BLaER1 treated with 17β-estradiol and CSF1 and Interleukin-3, amounts not matched to agents 10 nM and 100 nM (cell line): Measurements from ENCODE around the gene OR2T1.
A peak's percentile ranks its signal among the peaks of the same experiment; 100 is the strongest.
"Not testable (repeated sequence)": the region's sequence is repeated elsewhere in the genome, so short reads cannot be mapped to it uniquely, and the experiment has no call there.

Experiments used
- H3K27ac ChIP-seq, 11 experiments: shearing (Covaris generic); formaldehyde crosslinking; 2 replicates each; pipeline ENCODE4 v1.8.1; 2022
- H3K27me3 ChIP-seq, 11 experiments: shearing (Covaris generic); formaldehyde crosslinking; 2 replicates each; pipeline ENCODE4 v1.8.1; 2022
- H3K36me3 ChIP-seq, 11 experiments: shearing (Covaris generic); formaldehyde crosslinking; 2 replicates each; pipeline ENCODE4 v1.8.1; 2022
- H3K4me1 ChIP-seq, 10 experiments: shearing (Covaris generic); formaldehyde crosslinking; 2 replicates each; pipeline ENCODE4 v1.8.1; 2022
- H3K4me2 ChIP-seq, 11 experiments: shearing (Covaris generic); formaldehyde crosslinking; 2 replicates each; pipeline ENCODE4 v1.8.1; 2022
- H3K4me3 ChIP-seq, 10 experiments: shearing (Covaris generic); formaldehyde crosslinking; 2 replicates each; pipeline ENCODE4 v1.8.1; 2022
- H3K9ac ChIP-seq, 11 experiments: shearing (Covaris generic); formaldehyde crosslinking; 2 replicates each; pipeline ENCODE4 v1.8.1; 2022
- H3K9me3 ChIP-seq, 11 experiments: shearing (Covaris generic); formaldehyde crosslinking; replicated peaks in 1 of 11; 2 replicates each; pipeline ENCODE4 v1.8.1; 2022
- H4K20me1 ChIP-seq, 11 experiments: shearing (Covaris generic); formaldehyde crosslinking; 2 replicates each; pipeline ENCODE4 v1.8.1; 2022
- Cebpa-rat ChIP-seq, 11 experiments: shearing (Covaris generic); IDR thresholded peaks; 2 replicates each; pipeline ENCODE4 v1.8.1; 2022

The OR2T1 gene

DNA sequence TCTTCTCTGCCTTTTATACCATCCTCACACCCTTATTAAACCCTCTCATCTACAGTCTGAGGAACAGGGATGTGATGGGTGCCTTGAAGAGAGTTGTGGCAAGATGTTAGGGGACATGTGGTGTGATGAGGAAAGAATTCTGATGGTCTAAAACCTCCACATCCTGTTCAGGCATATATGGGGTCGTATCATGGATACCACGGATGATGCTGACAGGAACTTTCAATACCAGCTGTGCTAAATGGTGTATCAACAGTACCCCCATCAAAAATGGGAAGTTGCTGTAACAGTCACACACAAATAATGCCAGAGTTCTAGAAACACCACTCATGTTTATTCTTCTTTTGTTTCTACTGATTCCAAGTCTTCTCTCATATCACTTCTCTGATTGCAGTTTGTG lies 14.4 kb upstream of the OR2T1 start:
- Histone ChIP-seq H3K4me3 (no peak overlapping the region), H3K4me2 (peak overlapping the region in 5 of 11 experiments; percentile 4 to 57 (median 46); a peak in 8 of 22 replicates)
- TF ChIP-seq Cebpa-rat (IDR thresholded peaks at IDR 0.05) = peak in 1 of 11 experiments; percentile 23; a peak in 1 of 22 replicates

DNA sequence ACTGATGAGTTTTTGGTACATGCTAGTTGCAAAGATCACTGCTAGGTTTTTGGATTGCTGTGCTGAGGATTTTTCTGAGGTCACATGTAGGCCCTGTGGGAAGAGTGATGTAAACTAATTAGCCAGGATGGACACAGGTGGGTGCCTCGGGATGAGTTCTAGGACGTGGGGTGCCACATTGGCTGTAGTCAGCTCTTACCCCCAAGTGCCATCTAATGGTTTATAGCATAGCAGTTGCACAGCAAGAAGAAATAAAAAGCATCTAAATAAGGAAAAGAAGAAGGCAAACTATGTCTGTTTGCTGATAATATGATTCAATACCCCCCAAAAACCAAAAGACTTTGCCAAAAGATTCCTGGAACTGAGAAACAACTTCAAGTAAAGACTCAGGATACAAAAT lies 9.8 kb upstream of the OR2T1 start:
- no peaks in the 10 kb centered on the region for H3K27me3 ChIP-seq
- no peak overlapping the region for H3K9ac ChIP-seq
- H3K4me1 ChIP-seq = peaks cover 0 to 12% (median 3%) of the 10 kb centered on the region in 10 experiments; a peak in 9 of 20 replicates
- H4K20me1 ChIP-seq = no peaks in the 10 kb centered on the region
- no peaks in the 10 kb centered on the region for H3K36me3 ChIP-seq
- H3K4me3 ChIP-seq = no peak overlapping the region
- peaks cover 0 to 5% (median 0%) of the 10 kb centered on the region in 11 experiments; a peak in 2 of 22 replicates for H3K9me3 ChIP-seq
- TF ChIP-seq Cebpa-rat (IDR thresholded peaks at IDR 0.05) = no peak
- no peak overlapping the region for H3K4me2 ChIP-seq
- no peak overlapping the region for H3K27ac ChIP-seq

More for the DNA sequence above, 14.4 kb upstream of the OR2T1 start:
- no peaks in the 10 kb centered on the region for H3K36me3 ChIP-seq
- peak overlapping the region in 8 of 11 experiments; percentile 39 to 71 (median 64); a peak in 16 of 22 replicates for H3K27ac ChIP-seq
- H3K9ac ChIP-seq = peak overlapping the region in 2 of 11 experiments; percentile 4 to 50; a peak in 2 of 22 replicates
- peaks cover 0 to 8% (median 0%) of the 10 kb centered on the region in 11 experiments; a peak in 3 of 22 replicates for H3K9me3 ChIP-seq
- H4K20me1 ChIP-seq = no peaks in the 10 kb centered on the region
- peaks cover 0 to 15% (median 5%) of the 10 kb centered on the region in 10 experiments; a peak in 9 of 20 replicates for H3K4me1 ChIP-seq
- no peaks in the 10 kb centered on the region for H3K27me3 ChIP-seq

- H3K4me1 ChIP-seq = no peaks in the 10 kb centered on the region
- H3K9me3 ChIP-seq = peaks cover 0 to 14% (median 9%) of the 10 kb centered on the region in 11 experiments; a peak in 16 of 22 replicates
- H4K20me1 ChIP-seq = no peaks in the 10 kb centered on the region
- H3K4me2 ChIP-seq = no peak overlapping the region
- no peak overlapping the region for H3K4me3 ChIP-seq
- no peaks in the 10 kb centered on the region for H3K36me3 ChIP-seq
- no peak for TF ChIP-seq Cebpa-rat (IDR thresholded peaks at IDR 0.05)
- H3K27me3 ChIP-seq = no peaks in the 10 kb centered on the region
- H3K9ac ChIP-seq = no peak overlapping the region
- no peak overlapping the region for H3K27ac ChIP-seq
These were observed 1.2 kb downstream of the OR2T1 start for GRCh38 chr1:248404024-248404423.

DNA sequence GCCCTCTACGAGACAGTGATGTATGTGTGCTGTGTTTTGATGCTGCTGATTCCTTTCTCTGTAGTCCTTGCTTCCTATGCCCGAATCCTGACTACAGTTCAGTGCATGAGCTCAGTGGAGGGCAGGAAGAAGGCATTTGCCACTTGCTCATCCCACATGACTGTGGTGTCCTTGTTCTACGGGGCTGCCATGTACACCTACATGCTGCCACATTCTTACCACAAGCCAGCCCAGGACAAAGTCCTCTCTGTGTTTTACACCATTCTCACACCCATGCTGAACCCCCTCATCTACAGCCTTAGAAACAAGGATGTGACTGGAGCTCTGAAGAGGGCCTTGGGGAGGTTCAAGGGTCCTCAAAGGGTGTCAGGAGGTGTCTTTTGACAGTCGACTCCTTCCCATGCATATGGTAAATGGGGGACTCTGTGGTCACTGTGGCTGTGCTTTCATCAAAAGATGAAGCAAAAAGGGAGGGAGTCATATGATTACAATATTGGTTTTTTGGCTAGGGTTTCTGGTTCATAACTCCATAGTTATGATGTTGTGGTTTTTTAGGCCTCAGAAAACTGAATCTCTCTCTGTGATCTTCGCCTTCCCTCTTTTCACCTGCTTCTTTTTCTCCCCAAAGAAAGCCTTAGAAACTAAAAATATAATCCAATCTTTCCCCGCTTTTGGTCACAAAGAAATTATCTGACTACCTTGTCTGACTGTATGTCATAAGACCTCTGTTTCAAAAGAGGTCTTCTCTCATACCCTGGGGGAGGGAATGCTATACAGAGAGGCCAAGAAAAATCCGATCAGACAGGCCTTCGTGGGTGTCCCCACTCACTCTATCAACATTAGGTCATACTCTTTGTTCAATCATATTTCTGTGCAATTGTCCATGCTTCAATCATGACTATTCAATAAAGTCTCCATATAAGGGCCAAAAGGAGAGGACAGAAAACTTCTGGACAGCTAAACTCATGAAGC lies 4.2 kb downstream of the OR2T1 start:
- H4K20me1 ChIP-seq = no peaks in the 10 kb centered on the region
- TF ChIP-seq Cebpa-rat (IDR thresholded peaks at IDR 0.05) = no peak
- H3K27me3 ChIP-seq = no peaks in the 10 kb centered on the region
- H3K9me3 ChIP-seq = peaks cover 13 to 34% (median 27%) of the 10 kb centered on the region in 11 experiments; a peak in 20 of 22 replicates
- H3K4me1 ChIP-seq = no peaks in the 10 kb centered on the region
- H3K4me2 ChIP-seq = no peak overlapping the region
- H3K9ac ChIP-seq = no peak overlapping the region
- H3K27ac ChIP-seq = no peak overlapping the region
- no peaks in the 10 kb centered on the region for H3K36me3 ChIP-seq
- no peak overlapping the region for H3K4me3 ChIP-seq

DNA sequence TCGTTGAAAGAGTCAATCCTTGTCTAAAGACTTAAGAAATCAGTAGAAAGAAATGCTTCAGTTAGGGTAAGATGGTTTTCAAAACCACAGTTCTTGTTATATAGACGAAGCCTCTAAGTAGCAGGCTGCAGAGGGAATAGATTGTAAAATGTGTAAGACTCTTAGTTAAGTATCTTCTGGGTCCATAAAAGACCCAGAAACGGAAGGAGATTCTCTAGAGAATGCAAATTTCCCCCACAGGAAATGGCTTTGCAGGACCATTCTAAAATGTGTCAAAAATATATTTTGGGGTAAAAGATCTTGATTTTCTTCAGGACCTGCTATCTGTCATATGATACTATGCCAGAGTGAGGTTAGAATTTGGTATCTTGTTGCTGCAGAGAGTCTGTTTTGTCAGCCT lies 13.4 kb downstream of the OR2T1 start:
- Histone ChIP-seq H3K9me3 (peaks cover 34 to 50% (median 42%) of the 10 kb centered on the region in 11 experiments), H3K9ac (no peak overlapping the region)

DNA sequence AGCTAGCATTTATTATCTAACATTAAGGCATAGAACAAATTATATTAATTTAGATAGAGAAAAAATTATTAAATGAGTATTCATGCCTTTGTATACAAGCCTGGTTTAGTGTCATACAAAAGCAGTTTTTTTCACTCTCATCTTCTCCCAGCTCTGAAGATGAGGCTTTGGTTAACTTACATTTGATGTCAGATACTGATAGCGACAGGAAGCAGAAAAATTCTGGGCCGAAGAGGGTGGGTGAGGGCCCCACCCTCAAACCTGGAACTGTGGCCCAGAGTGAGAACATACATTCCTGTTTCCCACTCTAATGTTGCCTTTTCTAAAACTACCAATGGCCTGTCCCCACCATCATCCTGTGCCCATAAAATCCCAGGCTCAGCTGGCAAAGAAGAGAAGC lies 15.0 kb downstream of the OR2T1 start:
- H3K27me3 ChIP-seq = no peaks in the 10 kb centered on the region
- no peak for TF ChIP-seq Cebpa-rat (IDR thresholded peaks at IDR 0.05)
- no peaks in the 10 kb centered on the region for H3K36me3 ChIP-seq
- no peak overlapping the region for H3K4me2 ChIP-seq
- H3K27ac ChIP-seq = no peak overlapping the region
- no peak overlapping the region for H3K9ac ChIP-seq
- no peak overlapping the region for H3K4me3 ChIP-seq
- H4K20me1 ChIP-seq = no peaks in the 10 kb centered on the region
- H3K4me1 ChIP-seq = peaks cover 0 to 11% (median 8%) of the 10 kb centered on the region in 10 experiments; a peak in 12 of 20 replicates
- H3K9me3 ChIP-seq = peaks cover 37 to 54% (median 43%) of the 10 kb centered on the region in 11 experiments

More for the DNA sequence above, 13.4 kb downstream of the OR2T1 start:
- Histone ChIP-seq H3K4me3 (no peak overlapping the region), H3K27me3 (no peaks in the 10 kb centered on the region), H3K36me3 (no peaks in the 10 kb centered on the region), H3K4me2 (peak overlapping the region in 7 of 11 experiments; percentile 8 to 51 (median 39); a peak in 12 of 22 replicates), H3K27ac (no peak overlapping the region), H4K20me1 (no peaks in the 10 kb centered on the region), H3K4me1 (peaks cover 0 to 11% (median 8%) of the 10 kb centered on the region in 10 experiments; a peak in 12 of 20 replicates)
- TF ChIP-seq Cebpa-rat (IDR thresholded peaks at IDR 0.05) = no peak

- no peak overlapping the region for H3K9ac ChIP-seq
- peaks cover 49 to 67% (median 61%) of the 10 kb centered on the region in 11 experiments for H3K9me3 ChIP-seq
- H3K27me3 ChIP-seq = no peaks in the 10 kb centered on the region
- TF ChIP-seq Cebpa-rat (IDR thresholded peaks at IDR 0.05) = no peak
- H3K4me1 ChIP-seq = peaks cover 0 to 5% (median 3%) of the 10 kb centered on the region in 10 experiments; a peak in 12 of 20 replicates
- no peak overlapping the region for H3K4me2 ChIP-seq
- no peak overlapping the region for H3K4me3 ChIP-seq
- H3K36me3 ChIP-seq = no peaks in the 10 kb centered on the region
- H4K20me1 ChIP-seq = no peaks in the 10 kb centered on the region
- no peak overlapping the region for H3K27ac ChIP-seq
These were observed 18.5 kb downstream of the OR2T1 start for GRCh38 chr1:248421384-248421783.

- H4K20me1 ChIP-seq, H3K4me3 ChIP-seq, H3K27ac ChIP-seq, H3K36me3 ChIP-seq, H3K4me2 ChIP-seq, H3K27me3 ChIP-seq, H3K4me1 ChIP-seq, H3K9ac ChIP-seq: not testable (repeated sequence)
- H3K9me3 ChIP-seq = peaks cover 11 to 22% (median 15%) of the 10 kb centered on the region in 11 experiments
These were observed 24.8 kb downstream of the OR2T1 start for GRCh38 chr1:248427526-248428191.

DNA sequence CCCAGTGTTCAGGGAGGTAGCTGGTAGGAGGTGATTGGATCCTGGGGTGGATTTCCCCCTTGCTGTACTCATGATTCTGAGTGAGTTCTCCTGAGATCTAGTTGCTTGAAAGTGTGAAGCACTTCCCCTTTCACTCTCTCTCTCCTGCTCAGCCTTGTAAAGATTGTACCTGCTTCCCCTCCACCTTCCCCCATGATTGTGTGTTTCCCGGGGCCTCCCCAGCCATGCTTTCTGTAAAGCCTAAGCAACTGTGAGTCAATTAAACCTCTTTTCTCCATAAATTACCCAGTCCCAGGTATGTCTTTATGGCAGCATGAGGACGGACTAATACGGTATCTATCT lies 25.3 kb downstream of the OR2T1 start:
- not testable (repeated sequence) for H3K4me2 ChIP-seq, H3K27me3 ChIP-seq, H3K4me1 ChIP-seq, H4K20me1 ChIP-seq, H3K27ac ChIP-seq, H3K4me3 ChIP-seq, H3K36me3 ChIP-seq, H3K9ac ChIP-seq
- peaks cover 6 to 17% (median 10%) of the 10 kb centered on the region in 11 experiments for H3K9me3 ChIP-seq

GRCh38 chr1:248431683-248432082 lies 28.8 kb downstream of the OR2T1 start:
- not testable (repeated sequence) for H3K4me1 ChIP-seq

GRCh38 chr1:248432201-248432600 lies 29.4 kb downstream of the OR2T1 start:
- H3K36me3 ChIP-seq, H3K9me3 ChIP-seq, H3K4me3 ChIP-seq, H3K4me1 ChIP-seq, H3K4me2 ChIP-seq, H3K27ac ChIP-seq, H4K20me1 ChIP-seq, H3K27me3 ChIP-seq, H3K9ac ChIP-seq: not testable (repeated sequence)

More at GRCh38 chr1:248431683-248432082, 28.8 kb downstream of the OR2T1 start:
- not testable (repeated sequence) for H3K9me3 ChIP-seq, H3K36me3 ChIP-seq, H3K4me2 ChIP-seq, H3K9ac ChIP-seq, H3K27ac ChIP-seq, H4K20me1 ChIP-seq, H3K4me3 ChIP-seq, H3K27me3 ChIP-seq

DNA sequence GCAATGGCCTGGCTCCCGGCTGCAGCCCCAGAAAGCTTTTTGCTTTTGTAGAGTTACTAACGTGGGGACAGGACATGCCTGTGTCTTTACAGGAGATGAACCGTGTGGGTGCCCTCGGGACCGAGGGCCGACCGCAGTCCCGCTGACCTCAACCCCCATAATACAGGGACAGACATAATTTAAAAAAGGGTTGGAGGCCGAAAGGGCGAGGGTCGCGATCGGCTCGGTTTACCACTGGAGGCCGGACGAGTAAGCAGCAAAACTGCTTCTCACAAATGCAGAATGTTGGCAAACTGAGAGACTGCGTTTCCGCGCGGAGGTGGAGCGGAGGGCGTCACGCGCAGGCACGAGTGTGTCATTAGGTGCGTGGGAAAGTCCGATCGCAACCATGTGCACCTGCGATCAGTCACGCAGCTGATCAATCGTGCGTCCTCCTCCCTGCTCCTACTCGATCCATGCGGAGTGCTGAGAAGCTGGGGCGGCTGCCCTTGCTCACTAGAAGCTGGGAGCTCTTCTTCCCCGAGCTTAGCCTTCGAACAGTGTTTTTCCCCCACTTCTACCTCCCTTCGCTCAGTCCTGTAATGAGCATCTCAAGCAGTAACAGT lies 31.1 kb downstream of the OR2T1 start:
- not testable (repeated sequence) for H3K4me1 ChIP-seq, H3K9me3 ChIP-seq, H3K4me3 ChIP-seq, H3K27me3 ChIP-seq, H3K27ac ChIP-seq, H3K36me3 ChIP-seq, H3K9ac ChIP-seq, H4K20me1 ChIP-seq, H3K4me2 ChIP-seq
